ENCODE data around the gene CGB2. TPM values are rescaled to one million over a fixed set of nuclear protein-coding genes. Genes with fewer than 3 reads are reported as not detected.
"Not testable (repeated sequence)": the region's sequence is repeated elsewhere in the genome, so short reads cannot be mapped to it uniquely, and the experiment has no call there.

The CGB2 gene
- total RNA-seq, 2 experiments from 2014 or later, result not detected

- H3K27me3 Mint-ChIP-seq, result peaks cover 48% of the 10 kb centered on the region
- intact Hi-C loops (cut with micrococcal nuclease), result no loop called here
- no peaks in the 10 kb centered on the region for H3K9me3 Mint-ChIP-seq
- H3K27ac Mint-ChIP-seq, result no peak overlapping the region
- ChIA-PET POLR2A (no interaction called here), CTCF (no interaction called here)
- no peak overlapping the region for H3K4me3 Mint-ChIP-seq
- peaks cover 17% of the 10 kb centered on the region for H3K4me1 Mint-ChIP-seq (ENCODE audit: low read depth)
- DNase-seq, result peak; percentile 21
- no peaks in the 10 kb centered on the region for H3K36me3 Mint-ChIP-seq
Measured at GRCh38 chr19:49061445-49061844, 29.8 kb downstream of the CGB2 start.

- ChIA-PET POLR2A (no interaction called here), CTCF (no interaction called here)
- intact Hi-C loops (cut with micrococcal nuclease), result no loop called here
- H3K4me1 Mint-ChIP-seq (ENCODE audit: low read depth), result no peaks in the 10 kb centered on the region
- peaks cover 49% of the 10 kb centered on the region for H3K27me3 Mint-ChIP-seq
- no peak for DNase-seq
- no peaks in the 10 kb centered on the region for H3K9me3 Mint-ChIP-seq
- no peak overlapping the region for H3K27ac Mint-ChIP-seq
- H3K4me3 Mint-ChIP-seq, result no peak overlapping the region
- H3K36me3 Mint-ChIP-seq, result no peaks in the 10 kb centered on the region
Measured at GRCh38 chr19:49064029-49064629, 32.4 kb downstream of the CGB2 start.

- Mint-ChIP-seq H3K4me1 (ENCODE audit: low read depth) (no peaks in the 10 kb centered on the region), H3K27me3 (peaks cover 52% of the 10 kb centered on the region), H3K4me3 (no peak within 1 kb of the TSS), H3K36me3 (no peaks in the 10 kb centered on the region), H3K27ac (no peak within 1 kb of the TSS), H3K9me3 (no peaks in the 10 kb centered on the region)
- no peak for DNase-seq
- CTCF ChIA-PET, result interaction anchor here (0.5 to 1.0 kb wide), 2 partner anchors 134 to 160 kb away, joined by 3 to 4 read pairs; no protein-coding TSS in a partner anchor
- POLR2A ChIA-PET, result no interaction called here
- intact Hi-C loops (cut with micrococcal nuclease), result no loop called here
Measured at GRCh38 chr19:49064768-49065611, 33.3 kb downstream of the CGB2 start, which contains the start of gene NTF4. Gene NTF4 (minus strand): TSS chr19:49064818. CDS start chr19:49061997, 2,821 bp downstream.

DNA sequence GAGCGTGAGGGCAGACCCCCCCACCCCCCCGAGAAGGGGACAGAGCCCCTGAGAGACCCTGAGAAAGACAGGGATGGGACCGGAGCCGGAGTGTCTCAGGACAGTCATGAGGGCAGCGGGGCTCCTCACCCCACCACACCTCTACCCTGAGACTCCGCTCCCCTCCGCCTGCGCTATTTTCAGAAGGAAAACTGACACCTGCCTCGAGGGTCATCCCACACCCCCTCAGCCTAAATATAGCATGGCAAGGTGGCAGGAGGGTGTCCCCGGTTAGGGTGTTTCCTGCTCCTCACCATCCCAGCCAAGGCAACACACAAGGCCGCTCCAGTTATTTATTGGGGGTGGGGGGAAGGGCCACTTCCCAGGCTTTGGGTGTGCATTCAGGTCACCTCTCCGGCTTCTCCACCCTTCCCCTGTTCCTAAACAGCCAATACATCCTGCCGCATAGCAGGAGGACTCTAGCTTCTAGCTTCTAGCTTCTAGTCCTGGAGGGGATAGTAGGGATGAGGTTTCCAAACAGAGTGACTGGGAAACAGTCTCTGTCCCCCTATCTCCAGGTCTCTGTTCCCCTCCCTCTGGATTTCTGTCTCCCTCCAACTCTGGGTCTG is 34.3 kb downstream of the CGB2 start:
- intact Hi-C loops (cut with micrococcal nuclease), result no loop called here
- ChIA-PET POLR2A (no interaction called here), CTCF (interaction anchor here (0.6 kb wide), 1 partner anchor 8 kb away, joined by 4 read pairs; no protein-coding TSS in a partner anchor)

DNA sequence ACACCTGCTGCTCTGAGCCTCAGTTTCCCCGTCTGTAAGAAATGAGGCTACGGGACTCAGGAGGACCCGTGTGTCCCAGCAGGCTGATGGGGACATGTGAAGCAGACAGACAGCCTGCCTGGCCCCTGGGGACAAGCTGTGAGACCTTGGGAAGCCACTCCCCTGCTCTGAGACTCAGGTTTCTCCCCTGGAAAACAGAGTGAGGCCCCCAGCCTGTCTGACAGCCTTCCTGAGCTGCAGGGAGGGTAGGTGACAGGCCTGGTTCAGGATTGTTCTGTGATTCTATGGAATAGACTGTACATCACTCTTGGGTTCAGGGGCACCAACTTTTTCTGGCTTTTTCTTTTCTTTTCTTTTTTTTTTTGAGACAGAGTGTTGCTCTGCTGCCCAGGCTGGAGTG is 35.9 kb downstream of the CGB2 start:
- Mint-ChIP-seq H3K9me3 (no peaks in the 10 kb centered on the region), H3K36me3 (no peaks in the 10 kb centered on the region), H3K27ac (no peak overlapping the region), H3K27me3 (peaks cover 59% of the 10 kb centered on the region), H3K4me3 (no peak overlapping the region), H3K4me1 (ENCODE audit: low read depth) (peaks cover 2% of the 10 kb centered on the region)
- ChIA-PET CTCF (no interaction called here), POLR2A (no interaction called here)
- intact Hi-C loops (cut with micrococcal nuclease), result no loop called here
- DNase-seq, result no peak

More for the DNA sequence above, 34.3 kb downstream of the CGB2 start:
- H3K27me3 Mint-ChIP-seq, result peaks cover 56% of the 10 kb centered on the region
- no peak for DNase-seq
- H3K4me1 Mint-ChIP-seq (ENCODE audit: low read depth), result no peaks in the 10 kb centered on the region
- H3K9me3 Mint-ChIP-seq, result no peaks in the 10 kb centered on the region
- no peak overlapping the region for H3K27ac Mint-ChIP-seq
- no peaks in the 10 kb centered on the region for H3K36me3 Mint-ChIP-seq
- H3K4me3 Mint-ChIP-seq, result no peak overlapping the region

DNA sequence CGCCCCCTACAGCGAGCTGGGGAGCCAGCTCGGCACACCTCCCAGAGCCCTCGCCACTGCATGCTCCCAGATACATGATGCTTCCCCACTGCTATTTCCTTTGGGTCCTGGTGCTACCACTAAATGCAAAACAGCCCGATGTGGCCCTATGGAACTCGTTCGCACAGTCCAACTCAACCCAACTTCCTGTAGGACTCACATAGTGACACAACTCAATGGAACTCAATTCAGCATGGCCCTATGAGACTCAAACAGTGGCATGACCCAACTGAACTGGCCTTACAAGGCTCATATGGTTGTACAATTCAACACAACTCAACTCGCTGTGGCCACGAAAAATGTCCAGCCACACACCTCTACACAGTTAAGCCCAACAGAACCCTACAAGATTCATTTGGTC is 37.3 kb downstream of the CGB2 start:
- peaks cover 11% of the 10 kb centered on the region for H3K4me1 Mint-ChIP-seq (ENCODE audit: low read depth)
- no peaks in the 10 kb centered on the region for H3K36me3 Mint-ChIP-seq
- H3K4me3 Mint-ChIP-seq, result no peak overlapping the region
- intact Hi-C loops (cut with micrococcal nuclease), result no loop called here
- H3K27me3 Mint-ChIP-seq, result peaks cover 65% of the 10 kb centered on the region
- H3K9me3 Mint-ChIP-seq, result no peaks in the 10 kb centered on the region
- POLR2A ChIA-PET, result no interaction called here
- no peak for DNase-seq
- H3K27ac Mint-ChIP-seq, result no peak overlapping the region
- CTCF ChIA-PET, result interaction anchor here (1.3 kb wide), 1 partner anchor 130 kb away, joined by 3 read pairs; no protein-coding TSS in a partner anchor

DNA sequence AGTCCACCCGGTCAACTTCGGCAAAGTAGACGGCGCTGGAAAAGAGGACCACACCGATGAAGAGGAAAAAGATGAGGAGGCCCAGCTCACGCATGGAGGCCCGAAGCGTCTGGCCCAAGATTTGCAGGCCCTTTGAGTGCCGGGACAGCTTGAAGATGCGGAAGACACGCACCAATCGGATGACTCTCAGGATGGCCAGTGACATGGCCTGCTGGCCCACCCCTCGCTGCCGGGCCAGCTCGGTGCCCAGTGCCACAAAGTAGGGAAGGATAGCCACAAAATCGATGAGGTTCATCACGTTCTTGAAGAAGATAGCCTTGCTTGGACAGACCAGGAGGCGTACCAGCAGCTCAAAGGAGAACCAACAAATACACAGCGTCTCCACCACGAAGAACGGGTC is 38.7 kb downstream of the CGB2 start:
- ChIA-PET CTCF (interaction anchor here (1.7 kb wide), 1 partner anchor 28 kb away, joined by 7 read pairs; no protein-coding TSS in a partner anchor), POLR2A (no interaction called here)
- intact Hi-C loops (cut with micrococcal nuclease), result no loop called here
- Mint-ChIP-seq H3K36me3 (no peaks in the 10 kb centered on the region), H3K4me3 (no peak overlapping the region), H3K4me1 (ENCODE audit: low read depth) (peaks cover 11% of the 10 kb centered on the region), H3K27me3 (peaks cover 61% of the 10 kb centered on the region), H3K27ac (no peak overlapping the region), H3K9me3 (no peaks in the 10 kb centered on the region)
- DNase-seq, result no peak

- H3K36me3 Mint-ChIP-seq, result no peaks in the 10 kb centered on the region
- intact Hi-C loops (cut with micrococcal nuclease), result no loop called here
- no peak overlapping the region for H3K4me3 Mint-ChIP-seq
- H3K27me3 Mint-ChIP-seq, result peaks cover 54% of the 10 kb centered on the region
- ChIA-PET CTCF (interaction anchor here (0.7 to 1.6 kb wide), 2 partner anchors 63 to 74 kb away, joined by 3 to 4 read pairs; no protein-coding TSS in a partner anchor), POLR2A (no interaction called here)
- no peaks in the 10 kb centered on the region for H3K9me3 Mint-ChIP-seq
- H3K4me1 Mint-ChIP-seq (ENCODE audit: low read depth), result peaks cover 11% of the 10 kb centered on the region
- peak; percentile 34 for DNase-seq
- H3K27ac Mint-ChIP-seq, result no peak overlapping the region
Measured at GRCh38 chr19:49071860-49072547, 40.3 kb downstream of the CGB2 start.

DNA sequence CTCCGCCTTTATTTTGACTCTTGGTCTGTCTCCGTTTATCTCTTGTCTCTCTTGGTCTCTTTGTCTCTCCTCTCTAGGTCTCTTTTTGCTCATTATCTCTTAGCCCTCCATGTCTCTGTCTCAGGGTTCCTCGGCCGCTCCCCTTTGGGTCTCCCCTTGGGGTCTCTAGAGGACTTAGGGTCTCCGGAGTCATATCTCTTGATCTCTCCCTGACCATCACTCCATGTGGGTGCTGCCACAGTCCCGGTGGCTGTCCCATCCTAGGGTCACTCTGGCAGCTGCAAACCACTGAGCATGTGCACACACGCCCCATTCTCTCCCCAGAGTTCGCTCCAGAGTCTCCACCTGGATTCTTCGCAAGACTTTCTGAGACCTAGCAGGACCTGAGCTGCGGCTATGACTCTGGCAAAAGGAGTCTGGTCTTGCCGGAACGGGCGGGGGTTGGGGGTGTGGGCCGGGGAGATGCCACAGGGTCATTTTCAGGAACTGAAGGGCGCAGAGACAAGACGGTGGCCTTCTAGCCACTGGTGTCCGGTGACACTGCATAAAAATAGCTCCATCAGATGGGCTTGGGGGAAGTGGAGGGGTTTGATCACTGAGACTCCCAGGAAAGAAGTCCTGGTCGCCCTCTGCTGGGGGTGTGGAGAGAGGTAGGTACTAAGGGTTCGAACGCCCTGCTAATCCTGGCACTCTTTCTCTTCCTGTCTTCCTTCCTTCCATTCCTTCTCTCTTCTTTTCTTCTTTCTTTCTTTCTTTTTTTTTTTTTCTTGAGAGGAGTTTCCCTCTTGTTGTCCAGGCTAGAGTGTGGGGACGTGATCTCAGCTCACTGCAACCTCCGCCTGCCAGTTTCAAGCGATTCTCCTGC is 42.1 kb downstream of the CGB2 start:
- Mint-ChIP-seq H3K27ac (no peak overlapping the region), H3K4me3 (no peak overlapping the region), H3K36me3 (no peaks in the 10 kb centered on the region), H3K4me1 (ENCODE audit: low read depth) (peaks cover 11% of the 10 kb centered on the region), H3K9me3 (no peaks in the 10 kb centered on the region), H3K27me3 (peaks cover 45% of the 10 kb centered on the region)
- intact Hi-C loops (cut with micrococcal nuclease), result loop anchor here (2.0 kb wide), 1 partner anchor 73 kb away; no protein-coding TSS in a partner anchor
- CTCF ChIA-PET, result interaction anchor here (0.7 to 2.6 kb wide), 8 partner anchors 8 to 125 kb away, joined by 3 to 8 read pairs (median 4); partner anchors contain the start of genes GYS1 and RUVBL2
- POLR2A ChIA-PET, result no interaction called here
- DNase-seq, result no peak

GRCh38 chr19:49074869-49075268 is 43.2 kb downstream of the CGB2 start:
- H3K36me3 Mint-ChIP-seq, POLR2A ChIA-PET, H3K27ac Mint-ChIP-seq, H3K4me3 Mint-ChIP-seq, H3K9me3 Mint-ChIP-seq: not testable (repeated sequence)
- DNase-seq, result peak; percentile 45
- intact Hi-C loops (cut with micrococcal nuclease), result loop anchor here (2.0 kb wide), 1 partner anchor 72 kb away; no protein-coding TSS in a partner anchor
- Mint-ChIP-seq H3K4me1 (ENCODE audit: low read depth) (peaks cover 11% of the 10 kb centered on the region), H3K27me3 (peaks cover 36% of the 10 kb centered on the region)
- CTCF ChIA-PET, result interaction anchor here (0.6 to 2.6 kb wide), 6 partner anchors 15 to 124 kb away, joined by 3 to 8 read pairs (median 4); no protein-coding TSS in a partner anchor

GRCh38 chr19:49080392-49080791 is 48.7 kb downstream of the CGB2 start:
- no peaks in the 10 kb centered on the region for H3K9me3 Mint-ChIP-seq
- H3K4me3 Mint-ChIP-seq, result no peak overlapping the region
- intact Hi-C loops (cut with micrococcal nuclease), result loop anchor here (10.0 kb wide), 1 partner anchor 86 kb away; the partner anchor contains the start of genes GYS1 and RUVBL2
- peaks cover 7% of the 10 kb centered on the region for H3K4me1 Mint-ChIP-seq (ENCODE audit: low read depth)
- peaks cover 3% of the 10 kb centered on the region for H3K36me3 Mint-ChIP-seq
- DNase-seq, result no peak
- CTCF ChIA-PET, result interaction anchor here (0.6 kb wide), 1 partner anchor 87 kb away, joined by 3 read pairs; the partner anchor contains the start of genes GYS1 and RUVBL2
- no peak overlapping the region for H3K27ac Mint-ChIP-seq
- POLR2A ChIA-PET, result no interaction called here
- peaks cover 6% of the 10 kb centered on the region for H3K27me3 Mint-ChIP-seq

Measured in activated CD4-positive, alpha-beta memory T cell treated with anti-CD3 and anti-CD28 coated beads for 36 hours (primary cell).